ENCODE measurements around the gene TRAF7.

The TRAF7 gene

DNA sequence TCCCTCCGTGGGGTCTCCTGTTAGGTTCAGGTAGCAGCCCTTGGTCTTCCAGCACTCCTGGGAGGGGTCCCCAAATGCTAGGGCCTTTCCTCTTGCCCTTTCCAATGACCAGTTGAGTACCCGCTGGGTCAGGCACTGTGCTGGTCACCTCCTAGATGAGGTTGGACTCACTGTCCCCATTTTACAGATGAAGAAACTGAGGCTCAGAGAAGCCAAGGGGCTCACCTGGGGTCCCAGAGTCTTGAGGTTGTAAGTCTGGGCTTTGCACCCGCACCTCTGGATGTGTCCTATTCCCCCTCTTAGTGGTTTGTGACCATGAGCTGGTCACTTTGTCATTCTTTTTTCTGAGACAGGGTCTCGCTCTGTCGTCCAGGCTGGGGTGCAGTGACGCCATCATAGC, 42.2 kb downstream of the TRAF7 start:
- TF ChIP-seq, protein P1, sequence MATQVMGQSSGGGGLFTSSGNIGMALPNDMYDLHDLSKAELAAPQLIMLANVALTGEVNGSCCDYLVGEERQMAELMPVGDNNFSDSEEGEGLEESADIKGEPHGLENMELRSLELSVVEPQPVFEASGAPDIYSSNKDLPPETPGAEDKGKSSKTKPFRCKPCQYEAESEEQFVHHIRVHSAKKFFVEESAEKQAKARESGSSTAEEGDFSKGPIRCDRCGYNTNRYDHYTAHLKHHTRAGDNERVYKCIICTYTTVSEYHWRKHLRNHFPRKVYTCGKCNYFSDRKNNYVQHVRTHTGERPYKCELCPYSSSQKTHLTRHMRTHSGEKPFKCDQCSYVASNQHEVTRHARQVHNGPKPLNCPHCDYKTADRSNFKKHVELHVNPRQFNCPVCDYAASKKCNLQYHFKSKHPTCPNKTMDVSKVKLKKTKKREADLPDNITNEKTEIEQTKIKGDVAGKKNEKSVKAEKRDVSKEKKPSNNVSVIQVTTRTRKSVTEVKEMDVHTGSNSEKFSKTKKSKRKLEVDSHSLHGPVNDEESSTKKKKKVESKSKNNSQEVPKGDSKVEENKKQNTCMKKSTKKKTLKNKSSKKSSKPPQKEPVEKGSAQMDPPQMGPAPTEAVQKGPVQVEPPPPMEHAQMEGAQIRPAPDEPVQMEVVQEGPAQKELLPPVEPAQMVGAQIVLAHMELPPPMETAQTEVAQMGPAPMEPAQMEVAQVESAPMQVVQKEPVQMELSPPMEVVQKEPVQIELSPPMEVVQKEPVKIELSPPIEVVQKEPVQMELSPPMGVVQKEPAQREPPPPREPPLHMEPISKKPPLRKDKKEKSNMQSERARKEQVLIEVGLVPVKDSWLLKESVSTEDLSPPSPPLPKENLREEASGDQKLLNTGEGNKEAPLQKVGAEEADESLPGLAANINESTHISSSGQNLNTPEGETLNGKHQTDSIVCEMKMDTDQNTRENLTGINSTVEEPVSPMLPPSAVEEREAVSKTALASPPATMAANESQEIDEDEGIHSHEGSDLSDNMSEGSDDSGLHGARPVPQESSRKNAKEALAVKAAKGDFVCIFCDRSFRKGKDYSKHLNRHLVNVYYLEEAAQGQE (IDR thresholded peaks at IDR 0.05; ENCODE audit: insufficient read depth in 1 of 2, low read depth in 2 of 2, low read length in 2 of 2), result no peak
- TF ChIP-seq FOXP2 (optimal IDR thresholded peaks at IDR 0.05; ENCODE audit: borderline replicate concordance, extremely low read depth, extremely low read length, insufficient read depth), result no peak
- TF ChIP-seq SIN3A (IDR thresholded peaks at IDR 0.05; ENCODE audit: borderline replicate concordance, insufficient read depth, low read length), result no peak
- TF ChIP-seq POLR2AphosphoS5 (IDR thresholded peaks at IDR 0.05; ENCODE audit: low read depth, low read length), result no peak
- TF ChIP-seq TAF1 (IDR thresholded peaks at IDR 0.05; ENCODE audit: borderline replicate concordance, insufficient read depth, low read length), result no peak

DNA sequence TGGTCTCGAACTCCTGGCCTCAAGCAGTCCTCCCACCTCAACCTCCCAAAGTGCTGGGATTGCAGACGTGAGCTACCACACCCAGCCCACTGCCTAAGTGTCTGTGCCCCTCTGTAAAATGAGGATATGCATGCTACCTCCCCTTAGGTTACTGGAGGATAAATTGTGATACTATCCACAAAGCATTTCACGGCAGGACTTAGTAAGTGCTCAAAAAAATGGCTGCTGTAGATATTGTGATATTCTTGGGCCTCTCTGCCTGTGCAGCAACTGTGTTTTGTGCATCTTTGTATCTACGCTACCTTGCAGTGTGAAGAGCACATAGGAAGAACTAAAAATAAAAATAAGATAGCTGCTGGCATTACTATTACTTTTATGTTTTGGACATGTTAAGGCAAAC, 42.7 kb downstream of the TRAF7 start:
- no peak for TF ChIP-seq SIN3A (IDR thresholded peaks at IDR 0.05; ENCODE audit: borderline replicate concordance, insufficient read depth, low read length)
- TF ChIP-seq FOXP2 (optimal IDR thresholded peaks at IDR 0.05; ENCODE audit: borderline replicate concordance, extremely low read depth, extremely low read length, insufficient read depth), result no peak
- TF ChIP-seq TAF1 (IDR thresholded peaks at IDR 0.05; ENCODE audit: borderline replicate concordance, insufficient read depth, low read length), result no peak
- no peak for TF ChIP-seq POLR2AphosphoS5 (IDR thresholded peaks at IDR 0.05; ENCODE audit: low read depth, low read length)
- TF ChIP-seq, protein P1 (IDR thresholded peaks at IDR 0.05; ENCODE audit: insufficient read depth in 1 of 2, low read depth in 2 of 2, low read length in 2 of 2), result no peak

DNA sequence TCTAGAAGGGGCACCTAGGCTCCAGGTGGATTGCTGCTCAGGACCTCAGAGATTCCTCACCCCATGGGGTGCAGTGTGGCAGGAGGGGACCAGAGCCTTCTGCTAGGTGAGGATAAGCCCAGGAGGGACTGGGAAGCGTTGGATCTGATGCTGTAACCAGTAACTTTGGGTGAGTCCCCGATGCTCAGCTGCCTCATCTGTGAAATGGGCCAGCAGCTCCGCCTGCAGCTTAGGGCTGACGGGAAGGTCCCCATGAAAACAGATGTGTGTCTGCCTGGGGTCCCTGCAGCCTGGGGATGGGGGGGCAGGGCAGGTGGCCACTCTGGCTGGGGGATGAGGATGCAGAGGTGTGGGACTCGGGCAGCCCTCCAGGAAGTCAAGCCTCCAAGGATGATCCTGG, 43.5 kb downstream of the TRAF7 start:
- no peak for TF ChIP-seq POLR2AphosphoS5 (IDR thresholded peaks at IDR 0.05; ENCODE audit: low read depth, low read length)
- TF ChIP-seq FOXP2 (optimal IDR thresholded peaks at IDR 0.05; ENCODE audit: borderline replicate concordance, extremely low read depth, extremely low read length, insufficient read depth), result no peak
- no peak for TF ChIP-seq SIN3A (IDR thresholded peaks at IDR 0.05; ENCODE audit: borderline replicate concordance, insufficient read depth, low read length)
- TF ChIP-seq, protein P1 (IDR thresholded peaks at IDR 0.05; ENCODE audit: insufficient read depth in 1 of 2, low read depth in 2 of 2, low read length in 2 of 2), result no peak
- no peak for TF ChIP-seq TAF1 (IDR thresholded peaks at IDR 0.05; ENCODE audit: borderline replicate concordance, insufficient read depth, low read length)

DNA sequence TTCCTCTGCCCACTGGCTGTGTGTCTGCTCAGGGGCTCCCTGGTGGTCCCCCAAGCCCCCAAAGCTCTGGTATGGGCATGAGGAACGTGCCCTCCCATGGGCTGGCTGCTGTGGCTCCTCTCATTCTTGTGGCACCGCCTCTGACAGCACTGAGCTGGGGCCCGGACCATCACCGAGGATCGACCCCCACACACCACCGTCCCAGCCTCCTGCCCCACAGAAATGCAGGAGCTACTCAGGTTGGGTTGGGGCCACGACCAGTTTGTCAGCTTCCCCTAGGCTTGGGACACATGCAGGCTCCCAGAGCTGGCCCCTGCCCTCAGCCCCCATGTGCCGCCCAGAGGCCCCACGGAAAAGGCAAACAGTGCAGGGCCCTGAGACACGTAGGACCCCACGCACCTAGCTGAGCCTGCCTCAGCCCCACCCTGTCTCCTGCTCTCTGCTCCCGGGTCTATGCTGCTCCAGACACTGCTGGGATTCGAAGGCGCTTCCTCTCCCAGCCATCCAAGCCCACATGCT, 44.1 kb downstream of the TRAF7 start:
- TF ChIP-seq TAF1 (IDR thresholded peaks at IDR 0.05; ENCODE audit: borderline replicate concordance, insufficient read depth, low read length), result no peak
- no peak for TF ChIP-seq FOXP2 (optimal IDR thresholded peaks at IDR 0.05; ENCODE audit: borderline replicate concordance, extremely low read depth, extremely low read length, insufficient read depth)
- TF ChIP-seq, protein P1 (IDR thresholded peaks at IDR 0.05; ENCODE audit: insufficient read depth in 1 of 2, low read depth in 2 of 2, low read length in 2 of 2), result no peak
- no peak for TF ChIP-seq SIN3A (IDR thresholded peaks at IDR 0.05; ENCODE audit: borderline replicate concordance, insufficient read depth, low read length)
- no peak for TF ChIP-seq POLR2AphosphoS5 (IDR thresholded peaks at IDR 0.05; ENCODE audit: low read depth, low read length)

DNA sequence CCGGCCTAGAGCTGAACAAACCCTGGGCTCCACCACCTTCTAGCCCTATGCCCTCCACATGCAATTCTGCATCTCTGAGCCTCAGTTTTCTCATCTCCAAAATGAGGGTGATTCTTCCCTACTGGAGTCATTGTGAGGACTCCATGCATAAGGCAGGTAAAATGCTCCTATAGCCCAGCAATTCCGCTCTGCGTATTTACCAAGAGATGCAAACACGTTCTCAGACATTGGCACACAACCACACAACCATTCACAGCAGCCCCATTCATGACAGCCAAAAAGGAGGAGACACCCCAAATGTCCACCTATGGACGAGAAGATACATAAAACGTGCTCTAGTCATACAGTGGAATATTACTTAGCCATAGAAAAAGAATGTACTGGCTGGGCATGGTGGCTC, 44.7 kb downstream of the TRAF7 start:
- TF ChIP-seq FOXP2 (optimal IDR thresholded peaks at IDR 0.05; ENCODE audit: borderline replicate concordance, extremely low read depth, extremely low read length, insufficient read depth) (no peak), TAF1 (IDR thresholded peaks at IDR 0.05; ENCODE audit: borderline replicate concordance, insufficient read depth, low read length) (no peak), SIN3A (IDR thresholded peaks at IDR 0.05; ENCODE audit: borderline replicate concordance, insufficient read depth, low read length) (no peak), POLR2AphosphoS5 (IDR thresholded peaks at IDR 0.05; ENCODE audit: low read depth, low read length) (no peak)
- TF ChIP-seq, protein P1 (IDR thresholded peaks at IDR 0.05; ENCODE audit: insufficient read depth in 1 of 2, low read depth in 2 of 2, low read length in 2 of 2), result no peak

Measured in PFSK-1 (cell line).